ENCODE measurements around the gene OSCP1.

- TF ChIP-seq EP300 (IDR thresholded peaks at IDR 0.05) (no peak), POLR2AphosphoS5 (IDR thresholded peaks at IDR 0.05) (no peak)
Observed at GRCh38 chr1:36440646-36441045, 9.6 kb downstream of the OSCP1 start.
